H9 (cell line): ENCODE results near the gene USP36. TPM values are rescaled to one million over a fixed set of nuclear protein-coding genes. Genes with fewer than 3 reads are reported as not detected.

ENCODE experiments used
- DNase-seq: peaks from one replicate; pipeline ENCODE4 v3.0.0-alpha.2; 2017
- H2AFZ ChIP-seq: one replicate; pipeline ENCODE4 v1.6.1; 2013; ENCODE audit warnings: mild to moderate bottlenecking, low read length, control low read depth, moderate library complexity
- H2AK5ac ChIP-seq: 2 replicates; pipeline ENCODE4 v1.6.1; 2013; ENCODE audit warnings: low read length, control low read depth, mixed read lengths; ENCODE audit not compliant: insufficient read length
- H2BK120ac ChIP-seq: one replicate; pipeline ENCODE4 v1.6.1; 2013; ENCODE audit warnings: low read depth, mild to moderate bottlenecking, low read length, control low read depth, inconsistent platforms; ENCODE audit not compliant: poor library complexity, severe bottlenecking
- H2BK12ac ChIP-seq: 2 replicates; pipeline ENCODE4 v1.6.1; 2013; ENCODE audit warnings: low read length, control low read depth, mixed read lengths, low read depth; ENCODE audit not compliant: insufficient read length
- H2BK15ac ChIP-seq: 2 replicates; pipeline ENCODE4 v1.6.1; 2013; ENCODE audit warnings: low read depth, low read length, control low read depth
- H2BK20ac ChIP-seq: one replicate; pipeline ENCODE4 v1.6.1; 2013; ENCODE audit warnings: low read depth, mild to moderate bottlenecking, low read length, control low read depth, inconsistent platforms; ENCODE audit not compliant: poor library complexity, severe bottlenecking
- H2BK5ac ChIP-seq: 2 replicates; pipeline ENCODE4 v1.6.1; 2013; ENCODE audit warnings: low read length, control low read depth, mixed read lengths; ENCODE audit not compliant: insufficient read length
- H3K14ac ChIP-seq: 2 replicates; pipeline ENCODE4 v1.6.1; 2013; ENCODE audit warnings: low read length, control low read depth; ENCODE audit not compliant: insufficient read depth
- H3K18ac ChIP-seq: 2 replicates; pipeline ENCODE4 v1.6.1; 2013; ENCODE audit warnings: low read depth, mild to moderate bottlenecking, mixed read lengths, low read length, control low read depth; ENCODE audit not compliant: insufficient read length
- H3K23ac ChIP-seq: 2 replicates; pipeline ENCODE4 v1.6.1; 2013; ENCODE audit warnings: low read length, control low read depth, mixed read lengths, low read depth; ENCODE audit not compliant: insufficient read length
- H3K23me2 ChIP-seq: 2 replicates; pipeline ENCODE4 v1.6.1; 2013; ENCODE audit warnings: low read depth, mild to moderate bottlenecking, mixed read lengths, low read length, control low read depth; ENCODE audit not compliant: insufficient read length, poor library complexity, severe bottlenecking
- H3K27ac ChIP-seq: 2 replicates; pipeline ENCODE4 v1.5.1; 2013; ENCODE audit warnings: low read length, control low read depth, mixed read lengths, low read depth; ENCODE audit not compliant: insufficient read length
- H3K27me3 ChIP-seq: 2 replicates; pipeline ENCODE4 v1.6.1; 2013; ENCODE audit warnings: low read length, control low read depth, inconsistent platforms; ENCODE audit not compliant: insufficient read depth
- H3K4ac ChIP-seq: 2 replicates; pipeline ENCODE4 v1.6.1; 2013; ENCODE audit warnings: low read depth, mild to moderate bottlenecking, control low read depth, inconsistent platforms, low read length, moderate library complexity
- H3K4me1 ChIP-seq: 2 replicates; pipeline ENCODE4 v1.6.1; 2013; ENCODE audit warnings: low read length, control low read depth, inconsistent platforms; ENCODE audit not compliant: insufficient read depth
- H3K4me2 ChIP-seq: 2 replicates; pipeline ENCODE4 v1.6.1; 2013; ENCODE audit warnings: low read length, control low read depth, mixed read lengths; ENCODE audit not compliant: insufficient read length, insufficient read depth
- H3K56ac ChIP-seq: 2 replicates; pipeline ENCODE4 v1.6.1; 2013; ENCODE audit warnings: low read depth, mild to moderate bottlenecking, mixed read lengths, low read length, control low read depth; ENCODE audit not compliant: insufficient read length
- H3K79me1 ChIP-seq: 2 replicates; pipeline ENCODE4 v1.6.1; 2013; ENCODE audit warnings: low read depth, mild to moderate bottlenecking, moderate library complexity, low read length, control low read depth, inconsistent platforms; ENCODE audit not compliant: insufficient read depth, poor library complexity, severe bottlenecking
- H3K79me2 ChIP-seq: 2 replicates; pipeline ENCODE4 v1.6.1; 2013; ENCODE audit warnings: low read length, control low read depth, inconsistent platforms; ENCODE audit not compliant: insufficient read depth
- H3K9ac ChIP-seq: 2 replicates; pipeline ENCODE4 v1.6.1; 2013; ENCODE audit warnings: low read length, control low read depth, mixed read lengths; ENCODE audit not compliant: insufficient read length; ENCODE audit errors: extremely low read depth
- H3K9me3 ChIP-seq: one replicate; pipeline ENCODE4 v1.6.1; 2013; ENCODE audit warnings: low read depth, low read length, inconsistent platforms; ENCODE audit not compliant: control insufficient read depth
- H3T11ph ChIP-seq: one replicate; pipeline ENCODE4 v1.6.1; 2013; ENCODE audit warnings: mild to moderate bottlenecking, low read length, control low read depth, inconsistent platforms
- H4K20me1 ChIP-seq: one replicate; pipeline ENCODE4 v1.6.1; 2013; ENCODE audit not compliant: control insufficient read depth, insufficient read length, insufficient read depth
- H4K5ac ChIP-seq: 2 replicates; pipeline ENCODE4 v1.6.1; 2013; ENCODE audit warnings: low read depth, mild to moderate bottlenecking, mixed read lengths, low read length, control low read depth; ENCODE audit not compliant: insufficient read length
- H4K8ac ChIP-seq: replicated peaks from 2 replicates; pipeline ENCODE4 v1.6.1; 2013; ENCODE audit warnings: low read length, control low read depth, mixed read lengths, low read depth; ENCODE audit not compliant: insufficient read length
- H4K91ac ChIP-seq: 2 replicates; pipeline ENCODE4 v1.6.1; 2013; ENCODE audit warnings: low read depth, mild to moderate bottlenecking, moderate library complexity, mixed read lengths, low read length, control low read depth; ENCODE audit not compliant: insufficient read length
- H3K27ac Mint-ChIP-seq, 3 experiments: 2 replicates in 2 of 3; 3 replicates in 1 of 3; pipeline ENCODE4 v1.8.0; 2020 to 2021; ENCODE audit warnings: mixed read lengths in 3 of 3, mild to moderate bottlenecking in 1 of 3, moderate library complexity in 1 of 3
- H3K27me3 Mint-ChIP-seq: 2 replicates; pipeline ENCODE4 v1.8.0; 2021; ENCODE audit warnings: low read depth, mild to moderate bottlenecking, moderate library complexity, mixed read lengths
- H3K36me3 Mint-ChIP-seq, 3 experiments: 2 replicates in 2 of 3; 3 replicates in 1 of 3; pipeline ENCODE4 v1.8.0; 2020 to 2021; ENCODE audit warnings: low read depth in 3 of 3, mixed read lengths in 3 of 3; ENCODE audit not compliant: insufficient read depth in 1 of 3
- H3K4me1 Mint-ChIP-seq, 2 experiments: 2 replicates each; pipeline ENCODE4 v1.8.0; 2020; ENCODE audit warnings: mixed read lengths in 2 of 2
- H3K4me3 Mint-ChIP-seq, 2 experiments: 2 replicates in 1 of 2; 3 replicates in 1 of 2; pipeline ENCODE4 v1.8.0; 2020 to 2021; ENCODE audit warnings: mild to moderate bottlenecking in 2 of 2, mixed read lengths in 2 of 2, moderate library complexity in 1 of 2
- H3K9me3 Mint-ChIP-seq, 2 experiments: 2 replicates in 1 of 2; 3 replicates in 1 of 2; pipeline ENCODE4 v1.8.0; 2020; ENCODE audit warnings: mild to moderate bottlenecking in 2 of 2, mixed read lengths in 2 of 2, moderate library complexity in 1 of 2
- CTCF ChIP-seq: fragments of 200-600 bp; sonication (generic); conservative IDR thresholded peaks from 3 replicates; pipeline ENCODE4 v1.8.0; 2021; ENCODE audit warnings: antibody characterized with exemption, mild to moderate bottlenecking
- WGBS: extraction: QIAGEN DNeasy Blood & Tissue Kit; methylation state at CpG from one replicate; pipeline ENCODE4 v1.1.7; 2013; ENCODE audit warnings: missing lambda C conversion rate, low lambda C conversion rate, mixed read lengths; ENCODE audit not compliant: insufficient read length; ENCODE audit errors: extremely low coverage; 5-methylcytosine and 5-hydroxymethylcytosine counted together
- total RNA-seq: library from RNA; stranded (reverse); gene quantifications from 2 replicates; pipeline ENCODE4 v1.2.1, GENCODE V29; 2021

Gene USP36
- total RNA-seq, 1 experiment from 2014 or later = 106 TPM

GRCh38 chr17:78872486-78872885 lies 31.9 kb upstream of the USP36 start:
- H3K27ac Mint-ChIP-seq = no peak overlapping the region
- no peak overlapping the region for H3T11ph ChIP-seq
- no peak overlapping the region for H2BK15ac ChIP-seq
- no peak overlapping the region for H3K27ac ChIP-seq
- H2AFZ ChIP-seq = no peak overlapping the region
- no peaks in the 10 kb centered on the region for H3K9me3 ChIP-seq
- H3K9ac ChIP-seq = no peak overlapping the region
- no peaks in the 10 kb centered on the region for H3K27me3 Mint-ChIP-seq
- no CpG with 5 or more reads among the region's 6 CpGs for WGBS
- DNase-seq = no peak
- no peak overlapping the region for H3K4ac ChIP-seq
- H3K4me2 ChIP-seq = no peak overlapping the region
- H3K4me3 Mint-ChIP-seq = no peak overlapping the region
- H2BK5ac ChIP-seq = no peak overlapping the region
- H3K79me2 ChIP-seq = no peaks in the 10 kb centered on the region
- no peak overlapping the region for H3K14ac ChIP-seq
- H2BK120ac ChIP-seq = no peak overlapping the region
- H2AK5ac ChIP-seq = no peak overlapping the region
- no peak overlapping the region for H4K5ac ChIP-seq
- TF ChIP-seq CTCF = no peak
- no peaks in the 10 kb centered on the region for H3K23me2 ChIP-seq
- no peak overlapping the region for H3K56ac ChIP-seq
- no peak overlapping the region for H3K23ac ChIP-seq
- H4K20me1 ChIP-seq = no peaks in the 10 kb centered on the region
- H3K36me3 Mint-ChIP-seq = peaks cover 6 to 35% (median 30%) of the 10 kb centered on the region in 3 experiments; a peak in 6 of 7 replicates
- no peak overlapping the region for H4K8ac ChIP-seq
- peaks cover 6 to 7% of the 10 kb centered on the region in 2 experiments; a peak in 3 of 4 replicates for H3K4me1 Mint-ChIP-seq
- H2BK20ac ChIP-seq = no peak overlapping the region
- H3K9me3 Mint-ChIP-seq = no peaks in the 10 kb centered on the region
- no peaks in the 10 kb centered on the region for H3K27me3 ChIP-seq
- H2BK12ac ChIP-seq = no peak overlapping the region
- no peak overlapping the region for H4K91ac ChIP-seq
- H3K18ac ChIP-seq = no peak overlapping the region
- H3K4me1 ChIP-seq = no peaks in the 10 kb centered on the region
- no peaks in the 10 kb centered on the region for H3K79me1 ChIP-seq
